ENCODE results near the gene MAB21L4. TPM values are rescaled to one million over a fixed set of nuclear protein-coding genes. Genes with fewer than 3 reads are reported as not detected.

The MAB21L4 gene
- total RNA-seq, 2 donors from 2014 or later, result 1.1 to 3.5 TPM

GRCh38 chr2:240914645-240915525, 18.9 kb upstream of the MAB21L4 start:
- no peaks in the 10 kb centered on the region for H3K9me3 ChIP-seq
- TF ChIP-seq POLR2AphosphoS5 (IDR thresholded peaks at IDR 0.05) (no peak), POLR2A (IDR thresholded peaks at IDR 0.05) (no peak)
- TF ChIP-seq, protein P1, sequence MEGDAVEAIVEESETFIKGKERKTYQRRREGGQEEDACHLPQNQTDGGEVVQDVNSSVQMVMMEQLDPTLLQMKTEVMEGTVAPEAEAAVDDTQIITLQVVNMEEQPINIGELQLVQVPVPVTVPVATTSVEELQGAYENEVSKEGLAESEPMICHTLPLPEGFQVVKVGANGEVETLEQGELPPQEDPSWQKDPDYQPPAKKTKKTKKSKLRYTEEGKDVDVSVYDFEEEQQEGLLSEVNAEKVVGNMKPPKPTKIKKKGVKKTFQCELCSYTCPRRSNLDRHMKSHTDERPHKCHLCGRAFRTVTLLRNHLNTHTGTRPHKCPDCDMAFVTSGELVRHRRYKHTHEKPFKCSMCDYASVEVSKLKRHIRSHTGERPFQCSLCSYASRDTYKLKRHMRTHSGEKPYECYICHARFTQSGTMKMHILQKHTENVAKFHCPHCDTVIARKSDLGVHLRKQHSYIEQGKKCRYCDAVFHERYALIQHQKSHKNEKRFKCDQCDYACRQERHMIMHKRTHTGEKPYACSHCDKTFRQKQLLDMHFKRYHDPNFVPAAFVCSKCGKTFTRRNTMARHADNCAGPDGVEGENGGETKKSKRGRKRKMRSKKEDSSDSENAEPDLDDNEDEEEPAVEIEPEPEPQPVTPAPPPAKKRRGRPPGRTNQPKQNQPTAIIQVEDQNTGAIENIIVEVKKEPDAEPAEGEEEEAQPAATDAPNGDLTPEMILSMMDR (IDR thresholded peaks at IDR 0.05), result peak in 1 of 4 experiments; percentile 1
- H3K4me3 ChIP-seq, result no peak overlapping the region
- no peaks in the 10 kb centered on the region for H3K27me3 ChIP-seq (replicated peaks; ENCODE audit: insufficient read depth)
- intact Hi-C loops (cut with DNase I), result no loop called here
- H3K27ac ChIP-seq, result no peak overlapping the region
- H3K36me3 ChIP-seq, result no peaks in the 10 kb centered on the region
- DNase-seq (ENCODE audit: low spot score), result no peak
- no peaks in the 10 kb centered on the region for H3K4me1 ChIP-seq (replicated peaks)
- 68% methylated on average over 20 of the region's 25 CpGs for WGBS

GRCh38 chr2:240913810-240914644, 18.1 kb upstream of the MAB21L4 start:
- intact Hi-C loops (cut with DNase I), result no loop called here
- WGBS, result 26% methylated on average over 36 of the region's 36 CpGs
- no peaks in the 10 kb centered on the region for H3K9me3 ChIP-seq
- no peaks in the 10 kb centered on the region for H3K27me3 ChIP-seq (replicated peaks; ENCODE audit: insufficient read depth)
- H3K36me3 ChIP-seq, result no peaks in the 10 kb centered on the region
- H3K4me1 ChIP-seq (replicated peaks), result no peaks in the 10 kb centered on the region
- peak; percentile 46 for DNase-seq (ENCODE audit: low spot score)
- H3K27ac ChIP-seq, result peak overlapping the region in 1 of 2 donors; percentile 17
- TF ChIP-seq, protein P1 (IDR thresholded peaks at IDR 0.05), result peak; percentile 65 to 81 (median 74)
- no peak for TF ChIP-seq POLR2AphosphoS5 (IDR thresholded peaks at IDR 0.05)
- TF ChIP-seq POLR2A (IDR thresholded peaks at IDR 0.05), result no peak
- no peak overlapping the region for H3K4me3 ChIP-seq

DNA sequence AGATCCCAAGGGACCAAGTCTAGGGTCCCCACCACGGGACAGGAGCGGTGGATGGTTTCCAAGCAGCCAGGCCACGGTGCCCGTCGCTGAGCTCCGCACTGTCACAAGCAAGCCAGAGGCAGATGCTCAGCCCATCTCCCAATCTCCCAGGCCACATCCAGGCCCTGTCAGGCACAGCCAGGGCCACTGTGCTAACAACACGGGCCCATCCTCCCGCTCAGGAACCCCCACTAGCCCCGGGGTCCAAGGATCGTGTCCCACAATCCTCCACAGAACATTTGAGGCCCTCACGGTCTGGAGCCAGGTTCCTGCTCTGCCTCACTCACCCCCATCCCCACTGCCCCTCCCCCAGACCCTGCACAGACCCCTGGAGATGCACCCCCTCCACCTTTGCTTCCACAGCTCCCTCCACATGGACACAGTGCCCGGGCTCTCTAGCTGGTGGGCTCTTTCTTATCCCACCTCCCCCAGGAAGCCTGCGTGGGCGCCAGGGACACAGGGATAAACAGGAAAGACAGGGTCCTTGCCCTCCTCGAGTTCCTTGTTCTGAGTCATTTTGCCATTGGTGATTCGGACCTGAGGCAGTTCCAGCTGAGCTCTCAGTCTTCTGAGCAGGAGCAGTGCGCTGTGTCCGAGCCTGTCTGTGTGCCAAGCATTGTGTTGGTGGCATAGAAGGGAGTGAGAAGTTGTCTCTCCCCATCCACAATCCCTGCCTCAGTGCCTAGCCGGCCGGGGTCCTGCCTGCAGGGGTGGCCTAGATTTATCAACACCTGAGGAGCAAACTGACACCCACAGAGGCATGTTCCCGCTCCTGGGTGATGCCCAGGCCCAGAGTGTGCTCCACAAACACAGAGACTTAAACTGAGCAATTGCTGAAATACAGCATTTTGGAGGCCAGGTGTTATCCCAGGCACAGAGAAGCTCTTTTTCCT, 17.2 kb upstream of the MAB21L4 start:
- Histone ChIP-seq H3K9me3 (no peaks in the 10 kb centered on the region), H3K27ac (peak overlapping the region in 1 of 2 donors; percentile 17), H3K27me3 (replicated peaks; ENCODE audit: insufficient read depth) (no peaks in the 10 kb centered on the region), H3K4me3 (no peak overlapping the region), H3K36me3 (no peaks in the 10 kb centered on the region), H3K4me1 (replicated peaks) (no peaks in the 10 kb centered on the region)
- WGBS, result 83% methylated on average over 21 of the region's 21 CpGs
- intact Hi-C loops (cut with DNase I), result no loop called here
- DNase-seq (ENCODE audit: low spot score), result no peak
- no peak for TF ChIP-seq POLR2AphosphoS5 (IDR thresholded peaks at IDR 0.05)

DNA sequence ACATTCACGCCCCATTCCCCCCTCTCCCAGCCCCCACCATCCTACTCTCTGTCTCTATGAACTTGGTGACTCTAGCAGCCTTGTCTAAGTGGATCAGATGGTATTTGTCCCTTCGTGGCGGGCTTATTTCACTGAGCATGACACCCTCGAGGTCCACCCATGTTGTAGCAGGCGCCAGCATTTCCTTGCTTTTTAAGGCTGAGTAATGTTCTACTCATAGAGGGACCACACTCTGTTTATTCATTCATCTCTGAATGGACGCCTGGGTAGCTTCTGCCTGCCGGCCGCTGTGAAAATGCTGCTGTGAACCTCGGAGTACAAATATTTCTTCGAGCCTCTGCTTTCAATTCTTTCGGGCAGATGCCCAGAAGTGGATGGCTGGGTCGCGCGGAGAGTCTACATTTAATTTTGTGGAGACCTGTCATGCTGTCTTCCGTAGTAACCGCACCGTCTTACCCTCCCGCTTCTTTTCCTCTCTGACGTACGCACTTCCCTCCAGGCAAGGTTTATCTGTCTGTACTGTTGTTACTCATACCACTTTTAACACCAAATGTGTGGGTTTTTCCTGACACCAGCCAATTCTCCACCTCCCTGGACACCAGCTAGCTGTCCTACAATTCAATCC, 15.8 kb upstream of the MAB21L4 start:
- 83% methylated on average over 20 of the region's 20 CpGs for WGBS
- Histone ChIP-seq H3K4me1 (replicated peaks) (no peaks in the 10 kb centered on the region), H3K36me3 (no peaks in the 10 kb centered on the region), H3K27ac (no peak overlapping the region), H3K4me3 (no peak overlapping the region), H3K27me3 (replicated peaks; ENCODE audit: insufficient read depth) (no peaks in the 10 kb centered on the region), H3K9me3 (no peaks in the 10 kb centered on the region)
- TF ChIP-seq POLR2AphosphoS5 (IDR thresholded peaks at IDR 0.05), result no peak
- TF ChIP-seq POLR2A (IDR thresholded peaks at IDR 0.05), result no peak
- TF ChIP-seq, protein P1 (IDR thresholded peaks at IDR 0.05), result no peak
- no peak for DNase-seq (ENCODE audit: low spot score)
- intact Hi-C loops (cut with DNase I), result no loop called here

All from prostate gland (tissue), 2 donors.